Esophagus mucosa (tissue), 1 donor: ENCODE measurements around the gene CFDP1. TPM values are rescaled to one million over a fixed set of nuclear protein-coding genes. Genes with fewer than 3 reads are reported as not detected.
A peak's percentile ranks its signal among the peaks of the same experiment; 100 is the strongest.
"Not testable (repeated sequence)": the region's sequence is repeated elsewhere in the genome, so short reads cannot be mapped to it uniquely, and the experiment has no call there.

Source experiments
- ATAC-seq: fragments of 200-7000 bp; cut with Tn5 transposase; one replicate; pipeline ENCODE4 v1.9.1; 2020
- total RNA-seq: library from RNA; stranded (reverse); gene quantifications from one replicate; pipeline ENCODE4 v1.2.4, GENCODE V29; 2023
- donor health status: DM: yes; HTN: yes; CAD: no.

The CFDP1 gene
- total RNA-seq, 1 donor from 2014 or later = 33.5 TPM

GRCh38 chr16:75458439-75458838, 25.1 kb upstream of the CFDP1 start:
- ATAC-seq = no peak

GRCh38 chr16:75458029-75458428, 24.7 kb upstream of the CFDP1 start:
- no peak for ATAC-seq

DNA sequence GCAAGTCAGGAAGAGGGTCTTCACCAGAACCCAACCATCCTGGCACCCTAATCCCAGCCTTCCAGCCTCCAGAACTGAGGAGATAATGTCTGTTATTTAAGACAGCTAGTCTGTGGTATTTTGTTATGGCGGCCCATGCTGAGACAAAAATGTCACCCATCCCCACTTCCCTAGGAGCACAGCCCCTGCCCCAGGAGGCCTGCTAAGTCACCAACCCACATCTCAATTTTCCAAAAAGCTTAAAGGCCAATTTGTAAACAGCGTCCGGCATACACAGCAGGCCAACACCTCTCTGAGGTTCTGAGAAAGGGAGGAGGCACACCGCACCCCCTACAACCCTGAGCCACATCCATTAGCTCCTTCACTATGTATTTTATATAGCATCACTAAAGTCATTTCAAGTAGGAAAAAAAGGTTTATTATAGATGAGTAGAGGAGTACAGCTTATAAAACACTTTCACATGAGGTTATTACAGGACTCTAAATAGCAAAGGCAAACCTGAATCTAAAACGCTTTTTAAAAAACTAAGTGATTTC, 24.2 kb upstream of the CFDP1 start:
- ATAC-seq = no peak

DNA sequence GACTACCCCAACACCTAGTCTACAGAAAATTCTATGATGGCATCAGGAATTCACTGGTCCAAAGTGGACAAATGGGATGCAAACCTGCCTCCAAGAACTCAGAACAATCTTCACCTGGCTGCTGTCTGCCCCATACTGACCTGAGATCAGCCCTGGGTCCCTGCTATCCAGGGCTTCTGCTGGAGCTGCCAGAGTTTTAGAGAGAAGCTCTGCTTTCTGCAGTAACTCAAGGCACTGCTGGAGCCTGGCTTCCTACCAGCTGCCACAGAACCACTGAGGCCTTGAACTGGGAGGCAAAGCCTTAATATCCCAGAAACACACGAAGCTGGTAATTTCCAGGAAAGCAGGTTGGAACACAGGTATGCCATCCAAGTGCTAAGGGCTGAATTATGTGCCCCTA, 23.7 kb upstream of the CFDP1 start:
- no peak for ATAC-seq

DNA sequence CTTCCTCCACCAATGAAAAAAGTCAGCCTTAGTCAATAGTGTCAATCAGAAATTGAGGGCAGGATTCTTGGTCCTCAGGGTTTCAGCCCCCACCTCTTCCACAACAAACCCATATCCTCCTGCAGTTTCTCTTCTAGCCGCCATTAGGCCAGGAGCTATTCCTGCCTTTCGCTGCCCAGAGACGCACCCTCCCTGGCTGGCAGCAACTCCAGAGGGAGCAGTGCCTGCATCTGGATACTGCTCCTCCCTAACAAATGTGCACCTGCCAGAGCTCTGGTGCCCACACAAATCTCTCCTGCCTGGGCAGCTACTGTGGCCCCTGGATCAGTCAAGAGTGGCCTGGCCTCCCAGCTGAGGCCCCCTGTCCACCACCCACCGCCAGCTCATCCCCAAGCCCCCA, 23.2 kb upstream of the CFDP1 start:
- not testable (repeated sequence) for ATAC-seq

GRCh38 chr16:75455677-75456076, 22.4 kb upstream of the CFDP1 start:
- ATAC-seq = no peak

DNA sequence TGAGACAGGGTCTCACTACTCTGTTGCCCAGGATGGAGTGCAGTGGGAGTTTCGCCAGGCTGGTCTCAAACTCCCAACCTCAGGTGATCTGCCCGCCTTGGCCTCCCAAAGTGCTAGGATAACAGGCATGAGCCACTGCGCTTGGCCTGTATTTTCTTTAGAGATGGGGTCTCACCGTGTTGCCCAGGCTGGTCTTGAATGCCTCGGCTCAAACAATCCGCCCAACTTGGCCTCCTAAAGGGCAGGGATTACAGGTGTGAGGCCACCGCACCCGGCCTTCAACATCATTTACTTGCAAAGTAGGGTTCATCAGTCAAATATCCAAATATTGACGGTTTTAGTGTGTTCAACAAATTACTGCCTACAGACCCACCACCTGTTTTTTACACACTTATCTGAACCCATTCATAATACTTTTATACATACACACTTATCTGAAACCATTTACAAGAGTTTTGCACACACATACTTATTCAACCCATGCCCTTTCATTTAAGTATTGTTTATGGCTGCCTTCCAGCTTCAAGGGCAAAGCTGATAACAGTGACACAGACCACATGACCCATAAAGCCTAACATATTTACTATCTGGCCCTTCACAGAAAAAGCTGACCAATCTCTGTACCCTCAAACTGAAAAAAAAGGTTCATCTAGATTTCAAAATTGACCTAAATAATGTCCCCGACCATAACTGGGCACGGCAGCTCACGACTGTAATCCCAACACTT, 19.3 kb upstream of the CFDP1 start:
- no peak for ATAC-seq

DNA sequence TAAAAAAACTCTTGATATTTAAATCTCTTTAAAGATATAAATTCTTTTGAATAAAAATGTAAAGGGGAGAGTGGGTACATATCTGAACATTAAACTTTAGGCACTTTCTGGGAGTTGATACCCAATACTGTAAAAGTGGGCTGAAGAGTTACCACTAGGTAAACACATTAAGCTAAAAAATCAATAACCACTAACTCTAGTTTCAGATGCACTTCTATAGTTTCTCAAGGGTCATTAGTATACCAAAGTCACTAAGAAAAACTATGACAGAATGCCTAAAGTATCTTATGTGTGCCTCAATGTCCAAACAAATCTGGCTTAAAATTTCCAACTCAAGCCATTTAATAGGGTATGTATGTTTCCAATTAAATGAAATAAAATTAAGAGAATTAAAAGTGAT, 13.1 kb upstream of the CFDP1 start:
- ATAC-seq = no peak

- ATAC-seq = no peak
Observed at GRCh38 chr16:75445298-75445697, 12.0 kb upstream of the CFDP1 start.

DNA sequence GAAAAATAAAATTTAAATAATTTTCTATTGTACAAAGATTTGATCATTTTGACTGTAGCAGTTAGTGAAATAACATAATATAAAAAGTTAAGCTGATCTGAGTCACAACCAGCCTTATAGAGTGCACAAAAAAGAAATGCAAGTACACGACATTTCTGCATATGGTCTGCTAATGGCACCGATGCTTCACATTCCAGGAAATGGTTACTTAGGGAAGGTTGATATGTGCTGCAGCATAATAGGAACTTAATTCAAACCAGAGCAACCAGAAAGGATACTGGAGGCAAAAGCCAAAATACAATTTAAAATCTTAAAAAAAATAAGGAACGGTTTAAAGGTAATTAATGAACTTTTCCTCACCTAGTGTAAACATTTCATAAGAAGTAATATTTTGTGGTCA, 10.0 kb upstream of the CFDP1 start:
- no peak for ATAC-seq

- peak; percentile 80 for ATAC-seq
Observed at GRCh38 chr16:75433732-75434413, 570 bp upstream of the CFDP1 start.

GRCh38 chr16:75429621-75430403, 3.5 kb downstream of the CFDP1 start:
- ATAC-seq = no peak

DNA sequence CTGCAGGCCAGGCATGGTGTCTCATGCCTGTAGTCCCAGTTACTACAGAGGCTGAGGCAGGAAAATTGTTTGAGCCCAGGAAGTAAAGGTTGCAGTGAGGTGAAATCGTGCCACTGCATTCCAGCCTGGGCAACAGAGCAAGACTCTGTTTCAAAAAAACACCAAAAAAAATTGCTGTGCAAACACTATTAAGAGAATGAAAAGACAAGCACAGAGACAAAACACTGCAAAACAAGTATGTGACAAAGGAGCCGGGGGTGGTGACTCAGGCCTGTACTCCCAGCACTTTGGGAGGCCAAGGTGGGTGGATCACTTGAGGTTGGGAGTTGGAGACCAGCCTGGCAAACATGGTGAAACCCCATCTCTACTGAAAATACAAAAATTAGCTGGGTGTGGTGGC, 6.8 kb downstream of the CFDP1 start:
- ATAC-seq = not testable (repeated sequence)

DNA sequence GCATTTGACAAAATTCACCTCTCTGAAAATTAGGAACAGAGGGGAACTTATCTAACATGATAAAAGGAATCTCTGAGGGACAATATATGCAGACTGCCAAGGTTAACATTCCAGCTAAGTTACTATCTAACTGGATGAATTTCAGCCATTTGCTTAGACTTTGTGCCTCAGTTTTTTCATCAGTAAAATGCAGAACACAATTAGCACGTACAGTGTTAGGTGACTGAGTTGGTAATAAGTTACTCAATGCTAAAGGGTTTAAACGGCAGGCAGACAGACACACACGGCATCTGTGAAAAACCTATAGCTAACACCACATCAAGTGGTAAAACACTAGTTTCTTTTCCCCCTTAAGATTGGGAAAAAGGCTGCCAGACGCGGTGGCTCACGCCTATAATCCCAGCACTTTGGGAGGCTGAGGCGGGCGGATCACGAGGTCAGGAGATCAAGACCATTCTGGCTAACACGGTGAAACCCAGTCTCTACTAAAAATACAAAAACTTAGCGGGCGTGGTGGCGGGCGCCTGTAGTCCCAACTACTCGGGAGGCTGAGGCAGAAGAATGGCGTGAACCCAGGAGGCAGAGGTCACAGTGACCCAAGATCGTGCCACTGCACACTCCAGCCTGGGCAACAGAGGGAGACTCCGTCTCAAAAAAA, 9.1 kb downstream of the CFDP1 start:
- ATAC-seq = not testable (repeated sequence)

DNA sequence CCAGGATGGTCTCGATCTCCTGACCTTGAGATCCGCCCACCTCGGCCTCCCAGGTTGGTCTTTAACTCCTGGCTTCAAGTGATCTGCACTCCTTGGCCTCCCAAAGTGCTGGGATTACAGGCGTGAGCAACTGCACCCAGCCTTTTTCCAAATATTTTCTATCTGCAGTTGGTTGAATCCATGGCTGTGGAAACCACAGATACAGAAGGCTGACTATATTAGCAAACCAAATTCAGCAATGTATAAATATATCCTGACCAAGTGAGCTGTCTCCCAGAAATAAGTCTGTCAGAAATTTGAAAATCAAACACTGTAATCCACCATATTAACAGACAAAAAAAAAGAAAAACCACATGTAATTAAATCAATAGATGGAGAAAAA, 9.6 kb downstream of the CFDP1 start:
- ATAC-seq = no peak

DNA sequence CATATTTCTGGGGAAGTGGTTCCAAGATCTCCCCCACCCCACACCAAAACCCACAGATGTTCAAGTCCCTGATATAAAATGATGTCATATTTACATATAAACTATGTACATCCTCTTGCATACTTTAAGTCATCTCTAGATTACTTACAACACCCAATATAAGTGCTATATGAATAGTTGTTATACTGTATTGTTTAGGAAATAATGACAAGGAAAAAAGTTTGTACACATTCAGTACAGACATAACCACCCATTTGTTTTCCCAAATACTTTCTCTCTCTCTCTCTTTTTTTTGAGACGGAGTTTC, 11.5 kb downstream of the CFDP1 start:
- ATAC-seq = no peak

- peak; percentile 52 for ATAC-seq
Observed at GRCh38 chr16:75420987-75421819, 12.1 kb downstream of the CFDP1 start.

DNA sequence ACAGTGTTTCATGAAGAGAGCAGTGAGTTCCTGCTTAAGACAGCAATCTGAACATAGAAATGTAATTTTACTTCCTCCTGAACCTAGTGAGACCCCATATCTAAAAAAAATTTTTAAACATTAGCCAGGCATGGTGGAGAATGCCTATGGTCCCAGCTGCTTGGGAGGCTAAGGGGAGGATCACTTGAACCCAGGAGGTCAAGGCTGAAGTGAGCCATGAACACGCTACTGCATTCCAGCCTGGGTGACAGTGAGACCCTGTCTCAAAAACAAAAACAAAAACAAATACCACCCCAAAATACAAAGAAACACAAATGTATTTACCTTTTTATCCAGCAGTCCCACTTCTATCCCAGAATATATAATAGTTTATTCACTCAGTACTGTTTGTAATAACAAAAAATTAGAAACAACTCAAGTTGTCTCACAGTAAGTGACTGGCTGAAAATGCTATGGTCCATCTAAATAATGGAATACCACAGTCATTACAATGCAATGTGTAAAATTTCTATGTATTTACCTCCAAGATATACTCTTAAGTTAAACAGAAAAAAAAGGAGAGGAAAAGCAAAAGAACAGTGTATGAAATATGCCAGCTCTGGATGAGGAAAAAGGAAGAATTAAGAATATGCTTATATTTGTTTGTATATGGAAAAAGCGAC, 16.3 kb downstream of the CFDP1 start:
- no peak for ATAC-seq

DNA sequence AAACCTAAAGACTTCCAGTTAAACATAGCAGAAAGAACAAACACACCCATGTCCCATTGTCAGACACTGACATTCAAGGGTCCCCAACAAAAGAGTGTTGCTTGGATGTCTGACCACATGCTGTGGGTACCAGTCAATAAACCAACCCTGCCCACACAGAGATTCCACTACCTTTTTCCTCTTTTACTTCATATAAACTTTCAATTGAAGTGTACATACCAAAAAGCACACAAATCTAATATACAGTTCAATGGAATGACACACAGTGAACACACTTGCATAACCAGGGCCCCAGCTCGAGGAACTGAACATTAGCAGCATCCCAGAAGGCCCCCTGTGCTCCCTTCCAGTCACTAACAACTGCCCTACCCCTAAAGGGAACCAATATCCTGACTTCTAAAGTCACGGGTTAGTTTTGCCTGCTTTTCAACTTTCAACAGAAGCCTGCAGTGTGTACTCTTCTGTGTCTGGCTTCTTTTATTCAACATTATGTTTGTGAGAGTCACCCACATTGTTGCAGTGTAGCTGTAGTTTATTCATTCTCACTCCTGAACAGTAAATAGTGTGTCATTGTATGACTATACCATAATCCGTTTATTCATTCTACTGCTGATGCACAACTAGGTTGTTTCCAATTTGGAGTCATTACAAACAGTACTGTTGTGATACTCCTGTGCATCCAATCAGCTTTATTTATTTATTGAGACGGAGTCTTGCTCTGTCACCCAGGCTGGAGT, 18.0 kb downstream of the CFDP1 start:
- ATAC-seq = peak; percentile 68

GRCh38 chr16:75413951-75414350, 19.4 kb downstream of the CFDP1 start:
- ATAC-seq = no peak

DNA sequence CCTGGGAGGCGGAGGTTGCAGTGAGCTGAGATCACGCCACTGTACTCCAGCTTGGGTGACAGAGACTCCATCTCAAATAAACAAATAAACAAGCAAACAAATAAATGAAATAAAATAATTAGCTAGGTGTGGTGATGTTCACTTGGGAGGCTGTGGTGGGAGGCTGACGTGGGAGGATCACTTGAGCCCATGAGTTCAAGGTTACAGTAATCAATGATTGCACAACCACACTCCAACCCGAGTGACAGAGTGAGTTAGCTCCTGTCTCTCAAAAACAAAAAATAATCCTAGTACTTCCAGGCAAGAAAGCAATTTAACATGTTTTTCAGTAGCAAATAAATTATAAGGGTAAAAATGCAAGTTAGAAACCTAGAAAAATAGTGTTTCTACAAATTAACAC, 26.4 kb downstream of the CFDP1 start:
- no peak for ATAC-seq
